GM18868 (cell line): ENCODE data around the gene RND3.

Experiments
- ATAC-seq: cut with Tn5 transposase; IDR thresholded peaks from one replicate; pipeline ENCODE4 v1.9.1; 2021; ENCODE audit warnings: mild to moderate bottlenecking, moderate library complexity; ENCODE audit not compliant: unreplicated experiment

RND3 gene

GRCh38 chr2:150445398-150445797 lies 42.1 kb downstream of the RND3 start:
- ATAC-seq, result no peak

- no peak for ATAC-seq
Observed at GRCh38 chr2:150442484-150442883, 45.0 kb downstream of the RND3 start.

DNA sequence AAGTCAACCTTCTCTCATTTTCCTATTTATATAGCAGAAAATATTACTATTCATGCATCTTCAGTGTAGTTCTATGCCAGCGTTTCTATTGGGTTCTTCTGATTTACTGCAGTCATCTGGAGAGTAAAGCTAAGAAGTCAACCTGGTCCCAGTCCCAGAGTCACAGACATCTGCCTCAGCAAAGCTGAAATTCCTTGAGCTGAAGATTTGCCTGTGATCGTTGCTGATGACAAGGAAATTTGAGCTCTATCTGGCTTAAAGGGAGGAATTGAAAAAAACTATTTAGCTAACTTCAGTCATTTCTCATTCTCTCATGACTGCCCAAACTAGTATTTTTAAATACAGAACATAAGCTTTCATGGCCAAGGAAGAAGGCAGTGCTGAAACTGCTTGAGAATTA lies 45.7 kb downstream of the RND3 start:
- ATAC-seq, result no peak

GRCh38 chr2:150441226-150441625 lies 46.2 kb downstream of the RND3 start:
- no peak for ATAC-seq

DNA sequence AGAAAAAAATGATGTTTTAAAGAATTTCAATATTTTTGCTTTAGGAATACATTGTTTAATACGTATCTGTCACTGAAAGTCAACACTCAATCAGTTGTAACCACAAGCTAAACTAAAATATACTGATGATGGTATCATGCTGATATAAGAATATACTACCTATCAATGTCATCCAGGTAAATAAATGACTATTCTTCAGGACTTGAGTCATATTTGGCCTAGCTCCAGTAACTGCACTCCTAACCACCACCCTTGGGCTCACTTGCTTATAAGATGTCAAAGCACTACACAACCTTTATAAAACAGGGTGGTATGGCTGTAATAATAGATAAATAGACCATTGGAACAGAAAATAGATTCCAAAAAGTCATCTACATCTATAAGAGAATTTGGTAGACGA lies 48.8 kb downstream of the RND3 start:
- ATAC-seq, result no peak

GRCh38 chr2:150438041-150438440 lies 49.4 kb downstream of the RND3 start:
- no peak for ATAC-seq

- ATAC-seq, result no peak
Observed at GRCh38 chr2:150432312-150432625, 55.2 kb downstream of the RND3 start.

DNA sequence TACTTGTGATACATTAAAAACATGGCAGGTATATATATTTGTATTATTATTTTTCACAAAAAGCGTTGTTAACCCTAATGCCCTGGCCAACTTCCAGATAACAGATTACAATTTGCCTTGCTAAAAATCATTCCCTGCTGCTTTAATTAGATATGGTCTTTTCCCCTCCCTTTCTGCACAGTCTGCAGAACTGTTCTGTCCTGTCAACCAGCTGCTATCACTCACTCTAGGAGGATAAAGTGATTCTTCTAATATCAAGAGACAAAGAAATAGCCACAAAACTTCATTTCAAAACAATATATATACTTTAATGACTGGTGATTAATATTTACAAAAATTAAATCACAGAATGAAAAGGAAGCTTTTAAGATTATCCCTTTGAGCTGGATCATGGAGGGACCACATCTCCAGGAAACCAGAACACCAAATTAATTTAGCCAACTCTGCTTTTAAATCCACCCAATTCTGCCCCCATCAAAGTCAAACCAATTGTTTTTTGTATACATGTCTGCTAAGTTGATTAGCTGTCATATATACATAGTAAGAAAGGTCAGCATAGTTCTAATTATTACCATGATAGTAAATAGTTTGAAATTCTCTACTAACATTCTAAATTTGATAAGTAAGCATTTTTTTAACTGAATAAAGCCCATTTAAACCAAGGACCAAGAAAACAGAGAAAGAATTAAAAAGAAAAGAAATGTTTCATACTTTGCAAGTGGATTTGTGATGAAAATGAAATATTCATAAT lies 55.7 kb downstream of the RND3 start:
- ATAC-seq, result no peak

GRCh38 chr2:150429384-150429961 lies 58.0 kb downstream of the RND3 start:
- ATAC-seq, result no peak

GRCh38 chr2:150428641-150429040 lies 58.8 kb downstream of the RND3 start:
- no peak for ATAC-seq

GRCh38 chr2:150427298-150427697 lies 60.2 kb downstream of the RND3 start:
- ATAC-seq, result no peak

GRCh38 chr2:150426724-150427123 lies 60.7 kb downstream of the RND3 start:
- no peak for ATAC-seq

DNA sequence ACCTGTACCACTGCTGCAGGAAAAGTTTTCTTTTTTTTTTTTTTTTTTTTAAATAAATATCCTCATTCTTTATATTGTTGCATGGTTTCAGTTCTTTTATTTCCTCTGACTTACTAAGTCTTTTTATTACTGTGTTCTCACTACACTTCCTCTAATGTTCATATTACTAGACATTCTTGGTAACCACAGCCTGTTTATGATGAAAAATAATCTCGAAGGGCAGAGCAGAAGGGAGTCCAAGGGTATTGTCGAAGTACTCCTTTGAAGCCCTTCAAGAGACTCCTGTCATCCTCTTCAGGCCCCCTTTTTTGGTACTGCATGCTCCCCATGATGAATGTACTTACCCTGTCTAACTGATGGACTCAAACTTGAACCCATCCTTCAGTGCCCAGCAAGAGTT lies 61.2 kb downstream of the RND3 start:
- ATAC-seq, result peak; percentile 59

DNA sequence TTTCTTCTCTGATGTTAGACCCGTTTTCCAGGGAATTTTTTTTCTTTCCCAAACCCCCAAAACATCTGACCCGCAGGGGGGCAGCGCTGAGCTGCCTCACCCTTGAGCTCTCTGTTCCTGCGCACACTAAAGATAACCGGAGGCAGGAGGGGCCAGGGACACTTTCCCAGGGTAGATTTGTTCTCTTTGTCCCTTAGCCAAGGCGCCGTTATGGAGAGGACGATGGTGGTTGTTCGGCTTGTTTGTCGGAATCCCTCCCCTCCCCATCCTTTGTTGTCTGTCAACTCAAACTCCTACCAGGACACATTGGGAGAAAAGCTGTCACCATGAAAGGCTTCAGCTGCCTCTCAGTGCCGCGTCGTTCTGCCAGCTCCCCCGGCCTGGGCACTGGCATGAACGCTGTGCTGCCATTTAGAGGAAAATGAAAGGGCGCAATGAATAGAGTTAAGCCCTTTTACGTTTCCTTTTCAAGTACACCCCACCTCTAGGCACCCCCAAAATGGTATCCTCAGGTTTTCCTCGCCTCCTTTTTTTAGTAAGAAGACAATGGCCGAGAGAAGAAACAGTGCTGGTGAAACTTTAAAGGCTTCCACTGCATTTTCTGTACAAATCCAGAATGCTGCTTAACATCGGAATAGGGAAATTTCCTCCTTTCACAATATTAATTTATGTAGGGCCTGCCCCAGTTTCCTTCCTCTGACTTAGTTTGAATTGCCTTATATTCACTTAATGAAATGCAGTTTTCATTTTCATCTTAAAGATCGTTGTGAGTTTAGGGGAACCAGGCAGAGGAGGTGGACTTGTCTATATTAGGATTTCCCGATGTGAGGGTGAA lies 62.1 kb downstream of the RND3 start:
- ATAC-seq, result no peak

DNA sequence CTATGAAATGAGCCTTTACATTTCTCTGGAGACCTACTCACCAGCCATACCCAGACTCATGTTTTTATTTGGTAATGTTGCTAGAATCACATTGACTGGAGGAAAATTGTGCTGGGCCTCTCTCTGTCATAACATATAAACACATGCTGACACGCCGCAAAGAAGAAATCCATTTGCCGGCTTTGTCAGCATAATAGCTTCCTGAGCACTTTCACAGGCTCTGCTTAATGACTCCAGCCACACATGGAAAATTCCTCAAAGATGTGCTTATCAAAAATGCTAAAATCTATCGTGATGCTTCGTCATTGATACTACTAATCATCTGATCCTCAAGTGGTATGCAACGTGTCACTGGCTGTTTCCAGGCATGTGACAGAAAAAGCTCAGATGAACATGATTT lies 63.1 kb downstream of the RND3 start:
- ATAC-seq, result no peak

- no peak for ATAC-seq
Observed at GRCh38 chr2:150421126-150421651, 66.3 kb downstream of the RND3 start.

- no peak for ATAC-seq
Observed at GRCh38 chr2:150418916-150419315, 68.6 kb downstream of the RND3 start.
